HEK293T (cell line): Measurements from ENCODE around the gene DCAF11.

Experiments
- SUZ12 ChIP-seq: fragments of 450-650 bp; IDR thresholded peaks from 2 replicates; pipeline ENCODE4 v1.6.1; 2016; ENCODE audit warnings: mild to moderate bottlenecking
- TARDBP ChIP-seq: fragments of 450-650 bp; IDR thresholded peaks from 2 replicates; pipeline ENCODE4 v1.6.1; 2016

- TF ChIP-seq SUZ12 (no peak), TARDBP (no peak)
These were observed 49.2 kb upstream of the DCAF11 start for GRCh38 chr14:24065408-24065807.
